Measurements from ENCODE around the gene BLOC1S1.
A peak's percentile ranks its signal among the peaks of the same experiment; 100 is the strongest.

BLOC1S1 gene

GRCh38 chr12:55728939-55729818, 13.3 kb downstream of the BLOC1S1 start, which contains the start of gene CD63:
Gene CD63, minus strand, starts transcription at chr12:55729009. Its CDS starts 668 bp downstream, at chr12:55728341.
- peak; percentile 79 for DNase-seq

GRCh38 chr12:55729819-55730818, 14.3 kb downstream of the BLOC1S1 start:
- DNase-seq, result no peak

- DNase-seq, result no peak
These were observed 16.4 kb downstream of the BLOC1S1 start for GRCh38 chr12:55732288-55732687.

- DNase-seq, result no peak
These were observed 17.2 kb downstream of the BLOC1S1 start for GRCh38 chr12:55733021-55733555.

GRCh38 chr12:55733858-55734257, 18.0 kb downstream of the BLOC1S1 start:
- no peak for DNase-seq

- no peak for DNase-seq
These were observed 18.7 kb downstream of the BLOC1S1 start for GRCh38 chr12:55734595-55734994.

- no peak for DNase-seq
These were observed 20.2 kb downstream of the BLOC1S1 start for GRCh38 chr12:55736076-55736475.

GRCh38 chr12:55736780-55737580, 21.1 kb downstream of the BLOC1S1 start:
- DNase-seq, result peak; percentile 62

- DNase-seq, result no peak
These were observed 21.8 kb downstream of the BLOC1S1 start for GRCh38 chr12:55737581-55738122.

GRCh38 chr12:55738123-55739024, 22.5 kb downstream of the BLOC1S1 start:
- peak; percentile 77 for DNase-seq

GRCh38 chr12:55739025-55739378, 23.2 kb downstream of the BLOC1S1 start:
- no peak for DNase-seq

- no peak for DNase-seq
These were observed 26.3 kb downstream of the BLOC1S1 start for GRCh38 chr12:55741931-55742680.

GRCh38 chr12:55742719-55743405, 27.0 kb downstream of the BLOC1S1 start, which contains the start of gene GDF11:
Gene GDF11, plus strand, starts transcription at chr12:55743122. Its CDS starts 195 bp downstream, at chr12:55743317.
- peak; percentile 77 for DNase-seq

- DNase-seq, result peak; percentile 54
These were observed 27.8 kb downstream of the BLOC1S1 start for GRCh38 chr12:55743406-55744339.

GRCh38 chr12:55744340-55745030, 28.6 kb downstream of the BLOC1S1 start:
- DNase-seq, result no peak

GRCh38 chr12:55745361-55746173, 29.7 kb downstream of the BLOC1S1 start:
- DNase-seq, result no peak
